HEK293 (cell line): Measurements from ENCODE around the gene ARID1A.

Source experiments
- CTCF ChIA-PET: fragments of 350-600 bp; formaldehyde crosslinking; extraction: SDS; loops from one replicate; lab custom pipeline; 2021; ENCODE audit warnings: antibody characterized with exemption; lab: Yijun Ruan, JAX
- POLR2A ChIA-PET: fragments of 300-600 bp; formaldehyde crosslinking; extraction: SDS; loops from one replicate; lab custom pipeline; 2020; ENCODE audit warnings: antibody characterized with exemption, inconsistent platforms; lab: Yijun Ruan, JAX
- H3K27ac ChIP-seq: fragments of 200-500 bp; sonication (Bioruptor generic); 2 replicates; pipeline ENCODE4 v1.5.1; 2014; ENCODE audit warnings: low read depth, low read length, control low read depth, inconsistent platforms; ENCODE audit errors: extremely low read depth
- H3K36me3 ChIP-seq, 2 experiments: fragments of 200-500 bp in 1 of 2; sonication (Bioruptor generic) in 1 of 2; 1 replicate in 1 of 2; 2 replicates in 1 of 2; pipeline ENCODE4 v1.5.1; 2014 to 2017; ENCODE audit warnings: inconsistent platforms in 2 of 2, low read length in 2 of 2; ENCODE audit not compliant: control insufficient read depth in 2 of 2, insufficient read depth in 1 of 2
- H3K4me1 ChIP-seq: fragments of 200-500 bp; sonication (Bioruptor generic); 2 replicates; pipeline ENCODE4 v1.5.1; 2014; ENCODE audit warnings: mild to moderate bottlenecking, low read length, inconsistent platforms; ENCODE audit not compliant: control insufficient read depth, insufficient read depth
- H3K4me3 ChIP-seq: 2 replicates; pipeline ENCODE4 v1.5.1; 2011; ENCODE audit warnings: low read depth, mild to moderate bottlenecking, control low read depth, low read length, moderate library complexity
- H3K9me3 ChIP-seq: fragments of 200-500 bp; sonication (Bioruptor generic); 2 replicates; pipeline ENCODE4 v1.5.1; 2014; ENCODE audit warnings: low read depth, low read length, inconsistent platforms; ENCODE audit not compliant: control insufficient read depth, insufficient read depth
- BCL11A ChIP-seq: fragments of 450-650 bp; formaldehyde crosslinking; IDR thresholded peaks from 2 replicates; pipeline ENCODE4 v1.5.1; 2016; ENCODE audit warnings: low read depth, missing biosample characterization, missing genetic modification characterization
- BCL11B ChIP-seq: fragments of 450-650 bp; formaldehyde crosslinking; IDR thresholded peaks from 2 replicates; pipeline ENCODE4 v1.5.1; 2016; ENCODE audit warnings: low read depth, missing biosample characterization, missing genetic modification characterization
- HOXA7 ChIP-seq: sonication (generic); formaldehyde crosslinking; IDR thresholded peaks from 2 replicates; pipeline ENCODE4 v1.8.1; 2022; ENCODE audit warnings: missing genetic modification reagents, borderline replicate concordance
- HOXC10 ChIP-seq: sonication (generic); formaldehyde crosslinking; IDR thresholded peaks from 2 replicates; pipeline ENCODE4 v1.8.1; 2023; ENCODE audit warnings: mild to moderate bottlenecking, missing genetic modification reagents
- PBX3 ChIP-seq: sonication (generic); formaldehyde crosslinking; IDR thresholded peaks from 2 replicates; pipeline ENCODE4 v1.8.1; 2022; ENCODE audit warnings: mild to moderate bottlenecking, moderate library complexity, missing genetic modification reagents
- SETDB1 ChIP-seq: IDR thresholded peaks from one replicate; pipeline ENCODE4 v1.6.1; 2017; ENCODE audit warnings: mild to moderate bottlenecking, low read length, moderate library complexity, mixed read lengths; ENCODE audit not compliant: insufficient read length
- TRIM28 ChIP-seq: IDR thresholded peaks from 2 replicates; pipeline ENCODE4 v1.6.1; 2011; ENCODE audit warnings: low read length, control low read depth, borderline replicate concordance
- YY1 ChIP-seq: fragments of 450-650 bp; formaldehyde crosslinking; IDR thresholded peaks from 2 replicates; pipeline ENCODE4 v1.5.1; 2018; ENCODE audit warnings: missing biosample characterization, missing genetic modification characterization
- YY2 ChIP-seq: fragments of 450-650 bp; formaldehyde crosslinking; IDR thresholded peaks from 2 replicates; pipeline ENCODE4 v1.5.1; 2016; ENCODE audit warnings: missing biosample characterization, missing genetic modification characterization
- ZBTB20 ChIP-seq: fragments of 450-650 bp; formaldehyde crosslinking; IDR thresholded peaks from 2 replicates; pipeline ENCODE4 v1.5.1; 2016; ENCODE audit warnings: missing biosample characterization, missing genetic modification characterization
- ZBTB48 ChIP-seq: fragments of 450-650 bp; formaldehyde crosslinking; IDR thresholded peaks from 2 replicates; pipeline ENCODE4 v1.5.1; 2016; ENCODE audit warnings: missing biosample characterization, missing genetic modification characterization
- ZNF169 ChIP-seq: fragments of 450-650 bp; formaldehyde crosslinking; IDR thresholded peaks from 2 replicates; pipeline ENCODE4 v1.5.1; 2016; ENCODE audit warnings: missing biosample characterization, missing genetic modification characterization
- ZNF274 ChIP-seq, 2 experiments: fragments of 200-500 bp in 1 of 2; fragments of 450-650 bp in 1 of 2; sonication (Bioruptor generic) in 1 of 2; formaldehyde crosslinking in 1 of 2; IDR thresholded peaks; 2 replicates each; pipeline versions ENCODE4 v1.5.1 to v1.6.1; 2014 to 2016; ENCODE audit warnings: borderline replicate concordance in 1 of 2, inconsistent platforms in 1 of 2, low read length in 1 of 2, missing biosample characterization in 1 of 2, missing genetic modification characterization in 1 of 2
- ZNF350 ChIP-seq: fragments of 450-650 bp; formaldehyde crosslinking; IDR thresholded peaks from 2 replicates; pipeline ENCODE4 v1.5.0; 2017; ENCODE audit warnings: missing biosample characterization, mild to moderate bottlenecking, missing genetic modification characterization
- ZNF366 ChIP-seq: fragments of 450-650 bp; formaldehyde crosslinking; conservative IDR thresholded peaks from 2 replicates; pipeline ENCODE4 v1.5.1; 2016; ENCODE audit warnings: missing biosample characterization, missing genetic modification characterization
- ZNF394 ChIP-seq: fragments of 450-650 bp; formaldehyde crosslinking; IDR thresholded peaks from 2 replicates; pipeline ENCODE4 v1.5.1; 2016; ENCODE audit warnings: missing biosample characterization, missing genetic modification characterization, mild to moderate bottlenecking, moderate library complexity, borderline replicate concordance
- ZNF514 ChIP-seq: fragments of 450-650 bp; formaldehyde crosslinking; IDR thresholded peaks from 2 replicates; pipeline ENCODE4 v1.5.1; 2016; ENCODE audit warnings: missing biosample characterization, missing genetic modification characterization
- ZNF521 ChIP-seq: fragments of 450-650 bp; formaldehyde crosslinking; IDR thresholded peaks from 2 replicates; pipeline ENCODE4 v1.5.1; 2017; ENCODE audit warnings: missing biosample characterization, mild to moderate bottlenecking, missing genetic modification characterization
- ZNF548 ChIP-seq: fragments of 450-650 bp; formaldehyde crosslinking; IDR thresholded peaks from 2 replicates; pipeline ENCODE4 v1.5.1; 2016; ENCODE audit warnings: missing biosample characterization, missing genetic modification characterization
- ZNF585B ChIP-seq: fragments of 450-650 bp; formaldehyde crosslinking; IDR thresholded peaks from 2 replicates; pipeline ENCODE4 v1.5.1; 2016; ENCODE audit warnings: missing biosample characterization, missing genetic modification characterization
- ZNF596 ChIP-seq: fragments of 450-650 bp; IDR thresholded peaks from 2 replicates; pipeline ENCODE4 v1.5.0; 2018; ENCODE audit warnings: missing biosample characterization, mild to moderate bottlenecking, missing genetic modification characterization, moderate library complexity
- ZNF623 ChIP-seq: fragments of 450-650 bp; formaldehyde crosslinking; IDR thresholded peaks from 2 replicates; pipeline ENCODE4 v1.5.1; 2016; ENCODE audit warnings: missing biosample characterization, missing genetic modification characterization
- ZSCAN5A ChIP-seq: fragments of 450-650 bp; formaldehyde crosslinking; IDR thresholded peaks from 2 replicates; pipeline ENCODE4 v1.5.1; 2016; ENCODE audit warnings: missing biosample characterization, missing genetic modification characterization
- TF ChIP-seq, protein P1 (sequence below): fragments of 450-650 bp; IDR thresholded peaks from 2 replicates; pipeline ENCODE4 v1.5.1; 2018; ENCODE audit warnings: missing biosample characterization, missing genetic modification characterization
- TF ChIP-seq, protein P2 (sequence below): IDR thresholded peaks from 2 replicates; pipeline ENCODE4 v1.6.1; 2011; ENCODE audit warnings: mild to moderate bottlenecking, low read depth, low read length, borderline replicate concordance

The ARID1A gene

GRCh38 chr1:26744075-26744959 is 48.5 kb downstream of the ARID1A start:
- Histone ChIP-seq H3K27ac (no peak overlapping the region), H3K36me3 (peaks cover 17 to 93% of the 10 kb centered on the region in 2 experiments; a peak in 2 of 3 replicates), H3K4me3 (no peak overlapping the region), H3K4me1 (no peaks in the 10 kb centered on the region), H3K9me3 (no peaks in the 10 kb centered on the region)
- CTCF ChIA-PET, result interaction anchor here (0.6 to 0.9 kb wide), 4 partner anchors 10 to 96 kb away, joined by 3 to 5 read pairs (median 4); no protein-coding TSS in a partner anchor
- POLR2A ChIA-PET, result interaction anchor here (0.7 to 2.0 kb wide), 3 partner anchors 10 to 46 kb away, joined by 3 to 8 read pairs (median 5); no protein-coding TSS in a partner anchor
- peak; percentile 97 for TF ChIP-seq TRIM28
- TF ChIP-seq SETDB1, result peak; percentile 81
- no peak for TF ChIP-seq PBX3 (CRISPR knock-in tag)
- TF ChIP-seq ZBTB20, result peak; percentile 96
- no peak for TF ChIP-seq HOXA7
- TF ChIP-seq ZNF350, result no peak
- no peak for TF ChIP-seq ZNF548 (tag by site-specific recombination)
- TF ChIP-seq YY1 (tag by site-specific recombination), result no peak
- TF ChIP-seq ZNF596 (tag by site-specific recombination), result no peak

DNA sequence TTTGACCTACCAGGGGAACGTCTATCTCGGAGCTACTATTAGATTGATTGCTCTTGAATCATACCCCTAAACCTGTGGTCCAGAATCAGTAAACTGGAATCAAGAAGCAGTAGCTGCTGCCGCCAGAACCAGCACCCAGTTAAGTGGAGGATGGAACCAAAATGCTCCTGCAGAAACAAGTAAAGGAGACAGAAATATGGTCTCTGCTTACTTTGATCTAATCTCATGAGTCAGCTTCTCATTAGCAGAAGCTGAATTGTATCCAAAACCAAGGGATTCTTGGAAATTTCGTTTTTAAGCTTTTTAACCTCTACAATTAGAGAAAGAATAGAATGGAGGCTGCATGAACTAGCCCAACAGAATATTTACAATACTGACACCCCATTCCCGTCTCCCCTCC is 49.4 kb downstream of the ARID1A start:
- H3K27ac ChIP-seq, result no peak overlapping the region
- POLR2A ChIA-PET, result interaction anchor here (0.7 to 1.0 kb wide), 2 partner anchors 9 to 16 kb away, joined by 3 to 5 read pairs; no protein-coding TSS in a partner anchor
- peaks cover 12 to 93% of the 10 kb centered on the region in 2 experiments; a peak in 2 of 3 replicates for H3K36me3 ChIP-seq
- H3K9me3 ChIP-seq, result no peaks in the 10 kb centered on the region
- no peak for TF ChIP-seq ZNF514 (tag by site-specific recombination)
- no peak for TF ChIP-seq ZNF366 (tag by site-specific recombination)
- TF ChIP-seq ZNF585B (tag by site-specific recombination), result no peak
- no peak for TF ChIP-seq BCL11B (tag by site-specific recombination)
- no peak for TF ChIP-seq ZNF394 (tag by site-specific recombination)
- no peak for TF ChIP-seq ZNF521 (tag by site-specific recombination)
- TF ChIP-seq ZSCAN5A (tag by site-specific recombination), result no peak
- TF ChIP-seq ZBTB48 (tag by site-specific recombination), result no peak
- TF ChIP-seq, all 188 proteins: peak for 0
- CTCF ChIA-PET, result interaction anchor here (0.6 to 0.8 kb wide), 3 partner anchors 14 to 96 kb away, joined by 3 to 4 read pairs (median 3); no protein-coding TSS in a partner anchor
- Histone ChIP-seq H3K4me1 (no peaks in the 10 kb centered on the region), H3K4me3 (no peak overlapping the region)

GRCh38 chr1:26747048-26747447 is 51.2 kb downstream of the ARID1A start:
- H3K4me1 ChIP-seq, result no peaks in the 10 kb centered on the region
- CTCF ChIA-PET, result interaction anchor here (0.6 to 1.6 kb wide), 3 partner anchors 69 to 145 kb away, joined by 3 to 4 read pairs (median 3); no protein-coding TSS in a partner anchor
- H3K27ac ChIP-seq, result no peak overlapping the region
- POLR2A ChIA-PET, result interaction anchor here (1.3 kb wide), 1 partner anchor 49 kb away, joined by 3 read pairs; no protein-coding TSS in a partner anchor
- peaks cover 12 to 93% of the 10 kb centered on the region in 2 experiments; a peak in 2 of 3 replicates for H3K36me3 ChIP-seq
- H3K9me3 ChIP-seq, result no peaks in the 10 kb centered on the region
- H3K4me3 ChIP-seq, result no peak overlapping the region
- TF ChIP-seq YY2 (tag by site-specific recombination), result no peak
- TF ChIP-seq, protein P1, sequence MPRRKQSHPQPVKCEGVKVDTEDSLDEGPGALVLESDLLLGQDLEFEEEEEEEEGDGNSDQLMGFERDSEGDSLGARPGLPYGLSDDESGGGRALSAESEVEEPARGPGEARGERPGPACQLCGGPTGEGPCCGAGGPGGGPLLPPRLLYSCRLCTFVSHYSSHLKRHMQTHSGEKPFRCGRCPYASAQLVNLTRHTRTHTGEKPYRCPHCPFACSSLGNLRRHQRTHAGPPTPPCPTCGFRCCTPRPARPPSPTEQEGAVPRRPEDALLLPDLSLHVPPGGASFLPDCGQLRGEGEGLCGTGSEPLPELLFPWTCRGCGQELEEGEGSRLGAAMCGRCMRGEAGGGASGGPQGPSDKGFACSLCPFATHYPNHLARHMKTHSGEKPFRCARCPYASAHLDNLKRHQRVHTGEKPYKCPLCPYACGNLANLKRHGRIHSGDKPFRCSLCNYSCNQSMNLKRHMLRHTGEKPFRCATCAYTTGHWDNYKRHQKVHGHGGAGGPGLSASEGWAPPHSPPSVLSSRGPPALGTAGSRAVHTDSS (tag by site-specific recombination), result no peak
- TF ChIP-seq BCL11A, result no peak
- TF ChIP-seq ZNF274 (IDR thresholded peaks at IDR 0.05; ENCODE audit: low read length), result no peak
- TF ChIP-seq ZNF274 (tag by site-specific recombination; IDR thresholded peaks at IDR 0.05; ENCODE audit: borderline replicate concordance), result no peak
- TF ChIP-seq, protein P2, sequence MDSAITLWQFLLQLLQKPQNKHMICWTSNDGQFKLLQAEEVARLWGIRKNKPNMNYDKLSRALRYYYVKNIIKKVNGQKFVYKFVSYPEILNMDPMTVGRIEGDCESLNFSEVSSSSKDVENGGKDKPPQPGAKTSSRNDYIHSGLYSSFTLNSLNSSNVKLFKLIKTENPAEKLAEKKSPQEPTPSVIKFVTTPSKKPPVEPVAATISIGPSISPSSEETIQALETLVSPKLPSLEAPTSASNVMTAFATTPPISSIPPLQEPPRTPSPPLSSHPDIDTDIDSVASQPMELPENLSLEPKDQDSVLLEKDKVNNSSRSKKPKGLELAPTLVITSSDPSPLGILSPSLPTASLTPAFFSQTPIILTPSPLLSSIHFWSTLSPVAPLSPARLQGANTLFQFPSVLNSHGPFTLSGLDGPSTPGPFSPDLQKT, result no peak
- TF ChIP-seq HOXC10 (CRISPR knock-in tag), result no peak
- TF ChIP-seq ZNF169 (tag by site-specific recombination), result no peak
- TF ChIP-seq ZNF623, result no peak
